ENCODE results near the gene NKX6-2. TPM values are rescaled to one million over a fixed set of nuclear protein-coding genes. Genes with fewer than 3 reads are reported as not detected.

NKX6-2 gene
- total and polyA plus RNA-seq, 10 of the 15 experiments (the other 5 are each of a cell fraction or from before 2014, with no cell fraction given) = 0.45 to 1.8 TPM; not detected in 8

DNA sequence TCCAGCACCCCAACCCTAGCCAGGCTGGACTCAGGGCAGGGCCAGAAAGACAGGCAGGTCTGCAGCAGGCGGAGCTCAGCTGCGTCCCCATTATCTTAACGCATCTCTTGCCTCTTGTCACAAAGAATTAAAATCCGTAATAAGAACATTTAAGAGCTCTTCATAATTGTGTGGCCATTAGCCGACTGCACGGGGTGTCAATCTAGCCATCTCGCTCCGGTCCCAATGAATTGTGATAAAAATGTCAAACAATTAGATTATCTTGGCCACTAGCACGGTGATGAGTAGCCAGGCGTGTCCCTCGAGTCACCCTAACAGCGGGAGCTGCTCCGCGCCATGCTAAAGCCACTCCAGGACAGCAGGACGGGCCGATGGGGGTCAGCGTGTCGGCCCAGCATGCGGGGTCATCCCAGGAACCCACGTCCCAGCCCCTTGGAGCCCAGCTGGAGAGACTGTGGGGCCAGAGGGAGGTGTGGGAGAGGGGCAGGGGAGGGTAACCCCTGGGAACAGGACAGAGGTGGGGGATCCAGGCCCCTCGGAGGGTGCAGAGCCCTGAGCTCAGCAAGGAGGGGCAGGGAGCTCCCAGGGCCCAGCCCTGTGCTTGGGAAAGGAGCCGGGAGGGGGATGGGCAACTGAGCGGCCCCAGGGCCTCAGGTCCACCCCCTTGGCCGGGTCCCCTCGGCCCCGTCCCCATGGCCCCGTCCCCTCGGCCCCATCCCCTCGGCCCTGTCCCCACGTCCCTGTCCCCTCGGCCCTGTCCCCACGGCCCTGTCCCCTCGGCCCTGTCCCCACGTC lies 17.7 kb upstream of the NKX6-2 start:
- 61% methylated on average over 23 of the region's 34 CpGs for WGBS (ENCODE audit: insufficient coverage, insufficient replicate concordance, low lambda C conversion rate, missing lambda C conversion rate)
- Histone ChIP-seq H3K9ac (ENCODE audit: control insufficient read depth, insufficient read depth, low read length) (no peak overlapping the region), H3K36me3 (ENCODE audit: control insufficient read depth in 2 of 2, insufficient read depth in 2 of 2, low read length in 1 of 2) (no peaks in the 10 kb centered on the region), H3K27ac (ENCODE audit: control insufficient read depth, insufficient read depth) (no peak overlapping the region), H3K4me1 (ENCODE audit: control insufficient read depth, insufficient read depth, low read length) (no peaks in the 10 kb centered on the region), H4K20me1 (ENCODE audit: control insufficient read depth, insufficient read depth) (no peaks in the 10 kb centered on the region), H3K9me3 (replicated peaks; ENCODE audit: control insufficient read depth, insufficient read depth, low read length) (peaks cover 2% of the 10 kb centered on the region; the same call in 1 of the 3 replicates), H2AFZ (ENCODE audit: control insufficient read depth, low read depth, low read length) (no peak overlapping the region), H3K27me3 (replicated peaks in 1 of 2; ENCODE audit: control insufficient read depth in 2 of 2, insufficient read depth in 2 of 2, low read length in 1 of 2) (no peaks in the 10 kb centered on the region), H3K4me3 (no peak overlapping the region), H3K79me2 (ENCODE audit: control insufficient read depth, insufficient read depth, low read length) (no peaks in the 10 kb centered on the region), H3K4me2 (ENCODE audit: control insufficient read depth, insufficient read depth) (no peak overlapping the region)
- BruUV-seq (replicated peaks) = no TSS peak
- intact Hi-C loops (cut with micrococcal nuclease; ENCODE audit: unreplicated experiment) (no loop called here), in situ Hi-C loops (cut with MboI) (no loop called here)
- FAIRE-seq (no peak), ATAC-seq (no peak), DNase-seq (ENCODE audit: low read depth, low spot score) (no peak)
- ChIA-PET SMC1A (ENCODE audit: uncharacterized antibody, unreplicated experiment) (no interaction called here), CTCF (no interaction called here), POLR2A (no interaction called here), RAD21 (ENCODE audit: unreplicated experiment) (no interaction called here)
- no peak for TF ChIP-seq DPF2 (IDR thresholded peaks at IDR 0.05)
- no peak for TF ChIP-seq HCFC1 (IDR thresholded peaks at IDR 0.05; ENCODE audit: low read length)
- TF ChIP-seq, protein P1, sequence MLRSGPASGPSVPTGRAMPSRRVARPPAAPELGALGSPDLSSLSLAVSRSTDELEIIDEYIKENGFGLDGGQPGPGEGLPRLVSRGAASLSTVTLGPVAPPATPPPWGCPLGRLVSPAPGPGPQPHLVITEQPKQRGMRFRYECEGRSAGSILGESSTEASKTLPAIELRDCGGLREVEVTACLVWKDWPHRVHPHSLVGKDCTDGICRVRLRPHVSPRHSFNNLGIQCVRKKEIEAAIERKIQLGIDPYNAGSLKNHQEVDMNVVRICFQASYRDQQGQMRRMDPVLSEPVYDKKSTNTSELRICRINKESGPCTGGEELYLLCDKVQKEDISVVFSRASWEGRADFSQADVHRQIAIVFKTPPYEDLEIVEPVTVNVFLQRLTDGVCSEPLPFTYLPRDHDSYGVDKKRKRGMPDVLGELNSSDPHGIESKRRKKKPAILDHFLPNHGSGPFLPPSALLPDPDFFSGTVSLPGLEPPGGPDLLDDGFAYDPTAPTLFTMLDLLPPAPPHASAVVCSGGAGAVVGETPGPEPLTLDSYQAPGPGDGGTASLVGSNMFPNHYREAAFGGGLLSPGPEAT (IDR thresholded peaks at IDR 0.05; ENCODE audit: low read depth) = no peak
- no peak for TF ChIP-seq KDM1A (IDR thresholded peaks at IDR 0.05; ENCODE audit: borderline replicate concordance)
- TF ChIP-seq TCF3 (IDR thresholded peaks at IDR 0.05; ENCODE audit: borderline replicate concordance, insufficient read depth, low read depth, low read length) = no peak
- TF ChIP-seq YY1 (IDR thresholded peaks at IDR 0.05; ENCODE audit: low read depth, low read length) = no peak
- TF ChIP-seq, protein P2, sequence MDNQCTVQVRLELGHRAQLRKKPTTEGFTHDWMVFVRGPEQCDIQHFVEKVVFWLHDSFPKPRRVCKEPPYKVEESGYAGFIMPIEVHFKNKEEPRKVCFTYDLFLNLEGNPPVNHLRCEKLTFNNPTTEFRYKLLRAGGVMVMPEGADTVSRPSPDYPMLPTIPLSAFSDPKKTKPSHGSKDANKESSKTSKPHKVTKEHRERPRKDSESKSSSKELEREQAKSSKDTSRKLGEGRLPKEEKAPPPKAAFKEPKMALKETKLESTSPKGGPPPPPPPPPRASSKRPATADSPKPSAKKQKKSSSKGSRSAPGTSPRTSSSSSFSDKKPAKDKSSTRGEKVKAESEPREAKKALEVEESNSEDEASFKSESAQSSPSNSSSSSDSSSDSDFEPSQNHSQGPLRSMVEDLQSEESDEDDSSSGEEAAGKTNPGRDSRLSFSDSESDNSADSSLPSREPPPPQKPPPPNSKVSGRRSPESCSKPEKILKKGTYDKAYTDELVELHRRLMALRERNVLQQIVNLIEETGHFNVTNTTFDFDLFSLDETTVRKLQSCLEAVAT (IDR thresholded peaks at IDR 0.05) = no peak
- TF ChIP-seq BCL11A (IDR thresholded peaks at IDR 0.05; ENCODE audit: low read depth, low read length) = no peak
- TF ChIP-seq, protein P3, sequence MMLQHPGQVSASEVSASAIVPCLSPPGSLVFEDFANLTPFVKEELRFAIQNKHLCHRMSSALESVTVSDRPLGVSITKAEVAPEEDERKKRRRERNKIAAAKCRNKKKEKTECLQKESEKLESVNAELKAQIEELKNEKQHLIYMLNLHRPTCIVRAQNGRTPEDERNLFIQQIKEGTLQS (IDR thresholded peaks at IDR 0.05; ENCODE audit: borderline replicate concordance, extremely low read depth, low read depth, low read length) = no peak
- no peak for TF ChIP-seq RBBP5 (conservative IDR thresholded peaks at IDR 0.05)
- no peak for TF ChIP-seq FOS (IDR thresholded peaks at IDR 0.05; ENCODE audit: borderline replicate concordance, extremely low read depth, insufficient read length)
- TF ChIP-seq, protein P4, sequence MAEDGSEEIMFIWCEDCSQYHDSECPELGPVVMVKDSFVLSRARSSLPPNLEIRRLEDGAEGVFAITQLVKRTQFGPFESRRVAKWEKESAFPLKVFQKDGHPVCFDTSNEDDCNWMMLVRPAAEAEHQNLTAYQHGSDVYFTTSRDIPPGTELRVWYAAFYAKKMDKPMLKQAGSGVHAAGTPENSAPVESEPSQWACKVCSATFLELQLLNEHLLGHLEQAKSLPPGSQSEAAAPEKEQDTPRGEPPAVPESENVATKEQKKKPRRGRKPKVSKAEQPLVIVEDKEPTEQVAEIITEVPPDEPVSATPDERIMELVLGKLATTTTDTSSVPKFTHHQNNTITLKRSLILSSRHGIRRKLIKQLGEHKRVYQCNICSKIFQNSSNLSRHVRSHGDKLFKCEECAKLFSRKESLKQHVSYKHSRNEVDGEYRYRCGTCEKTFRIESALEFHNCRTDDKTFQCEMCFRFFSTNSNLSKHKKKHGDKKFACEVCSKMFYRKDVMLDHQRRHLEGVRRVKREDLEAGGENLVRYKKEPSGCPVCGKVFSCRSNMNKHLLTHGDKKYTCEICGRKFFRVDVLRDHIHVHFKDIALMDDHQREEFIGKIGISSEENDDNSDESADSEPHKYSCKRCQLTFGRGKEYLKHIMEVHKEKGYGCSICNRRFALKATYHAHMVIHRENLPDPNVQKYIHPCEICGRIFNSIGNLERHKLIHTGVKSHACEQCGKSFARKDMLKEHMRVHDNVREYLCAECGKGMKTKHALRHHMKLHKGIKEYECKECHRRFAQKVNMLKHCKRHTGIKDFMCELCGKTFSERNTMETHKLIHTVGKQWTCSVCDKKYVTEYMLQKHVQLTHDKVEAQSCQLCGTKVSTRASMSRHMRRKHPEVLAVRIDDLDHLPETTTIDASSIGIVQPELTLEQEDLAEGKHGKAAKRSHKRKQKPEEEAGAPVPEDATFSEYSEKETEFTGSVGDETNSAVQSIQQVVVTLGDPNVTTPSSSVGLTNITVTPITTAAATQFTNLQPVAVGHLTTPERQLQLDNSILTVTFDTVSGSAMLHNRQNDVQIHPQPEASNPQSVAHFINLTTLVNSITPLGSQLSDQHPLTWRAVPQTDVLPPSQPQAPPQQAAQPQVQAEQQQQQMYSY (CRISPR knock-in tag; IDR thresholded peaks at IDR 0.05) = no peak

All from GM12878 (cell line).